Measurements from ENCODE around the gene PIP5K1B. TPM values are rescaled to one million over a fixed set of nuclear protein-coding genes. Genes with fewer than 3 reads are reported as not detected.

Gene PIP5K1B
- total RNA-seq, 1 experiment from 2014 or later: 2.5 TPM

GRCh38 chr9:68821911-68822310 lies 116.9 kb downstream of the PIP5K1B start:
- peaks cover 13% of the 10 kb centered on the region in 2 experiments for H3K4me1 Mint-ChIP-seq
- Histone ChIP-seq H3K9me3 (ENCODE audit: control insufficient read depth, low read depth, low read length) (no peaks in the 10 kb centered on the region), H2BK12ac (ENCODE audit: insufficient read length, low read depth, low read length) (no peak overlapping the region), H4K8ac (replicated peaks; ENCODE audit: insufficient read length, low read depth, low read length) (no peak overlapping the region), H3K56ac (ENCODE audit: insufficient read length, low read depth, low read length) (no peak overlapping the region), H2BK5ac (ENCODE audit: insufficient read length, low read length) (no peak overlapping the region), H4K91ac (ENCODE audit: insufficient read length, low read depth, low read length) (no peak overlapping the region), H3K27ac (ENCODE audit: insufficient read length, low read depth, low read length) (no peak overlapping the region), H3K18ac (ENCODE audit: insufficient read length, low read depth, low read length) (no peak overlapping the region), H2BK120ac (ENCODE audit: low read depth, low read length, poor library complexity, severe bottlenecking) (no peak overlapping the region), H3K4me1 (ENCODE audit: insufficient read depth, low read length) (peaks cover 5% of the 10 kb centered on the region; the same call in 1 of the 2 replicates), H3K23me2 (ENCODE audit: insufficient read length, low read depth, low read length, poor library complexity, severe bottlenecking) (no peaks in the 10 kb centered on the region), H3K27me3 (ENCODE audit: insufficient read depth, low read length) (no peaks in the 10 kb centered on the region), H3K9ac (ENCODE audit: extremely low read depth, insufficient read length, low read length) (no peak overlapping the region), H4K20me1 (ENCODE audit: control insufficient read depth, insufficient read depth, insufficient read length) (no peaks in the 10 kb centered on the region), H3K4me2 (ENCODE audit: insufficient read depth, insufficient read length, low read length) (no peak overlapping the region), H2AK5ac (ENCODE audit: insufficient read length, low read length) (no peak overlapping the region), H3K79me1 (ENCODE audit: insufficient read depth, low read depth, low read length, poor library complexity, severe bottlenecking) (no peaks in the 10 kb centered on the region), H3K23ac (ENCODE audit: insufficient read length, low read depth, low read length) (no peak overlapping the region), H2BK20ac (ENCODE audit: low read depth, low read length, poor library complexity, severe bottlenecking) (no peak overlapping the region), H4K5ac (ENCODE audit: insufficient read length, low read depth, low read length) (no peak overlapping the region), H3K14ac (ENCODE audit: insufficient read depth, low read length) (no peak overlapping the region), H2AFZ (ENCODE audit: low read length) (no peak overlapping the region), H2BK15ac (ENCODE audit: low read depth, low read length) (no peak overlapping the region), H3T11ph (ENCODE audit: low read length) (no peak overlapping the region), H3K4ac (ENCODE audit: low read depth, low read length) (no peak overlapping the region), H3K79me2 (ENCODE audit: insufficient read depth, low read length) (no peaks in the 10 kb centered on the region)
- H3K36me3 Mint-ChIP-seq (ENCODE audit: insufficient read depth in 1 of 3, low read depth in 3 of 3): no peaks in the 10 kb centered on the region
- DNase-seq: no peak
- no peak overlapping the region for H3K4me3 Mint-ChIP-seq
- H3K27ac Mint-ChIP-seq: no peak overlapping the region
- TF ChIP-seq, protein P1, sequence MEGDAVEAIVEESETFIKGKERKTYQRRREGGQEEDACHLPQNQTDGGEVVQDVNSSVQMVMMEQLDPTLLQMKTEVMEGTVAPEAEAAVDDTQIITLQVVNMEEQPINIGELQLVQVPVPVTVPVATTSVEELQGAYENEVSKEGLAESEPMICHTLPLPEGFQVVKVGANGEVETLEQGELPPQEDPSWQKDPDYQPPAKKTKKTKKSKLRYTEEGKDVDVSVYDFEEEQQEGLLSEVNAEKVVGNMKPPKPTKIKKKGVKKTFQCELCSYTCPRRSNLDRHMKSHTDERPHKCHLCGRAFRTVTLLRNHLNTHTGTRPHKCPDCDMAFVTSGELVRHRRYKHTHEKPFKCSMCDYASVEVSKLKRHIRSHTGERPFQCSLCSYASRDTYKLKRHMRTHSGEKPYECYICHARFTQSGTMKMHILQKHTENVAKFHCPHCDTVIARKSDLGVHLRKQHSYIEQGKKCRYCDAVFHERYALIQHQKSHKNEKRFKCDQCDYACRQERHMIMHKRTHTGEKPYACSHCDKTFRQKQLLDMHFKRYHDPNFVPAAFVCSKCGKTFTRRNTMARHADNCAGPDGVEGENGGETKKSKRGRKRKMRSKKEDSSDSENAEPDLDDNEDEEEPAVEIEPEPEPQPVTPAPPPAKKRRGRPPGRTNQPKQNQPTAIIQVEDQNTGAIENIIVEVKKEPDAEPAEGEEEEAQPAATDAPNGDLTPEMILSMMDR (conservative IDR thresholded peaks at IDR 0.05): no peak
- no peaks in the 10 kb centered on the region for H3K9me3 Mint-ChIP-seq
- no peaks in the 10 kb centered on the region for H3K27me3 Mint-ChIP-seq (ENCODE audit: low read depth)
- whole genome bisulfite sequencing (ENCODE audit: extremely low coverage, insufficient read length, low lambda C conversion rate): no CpG with 5 or more reads among the region's 2 CpGs
